Keratinocyte (primary cell): Measurements from ENCODE around the gene POLR1B. TPM values are rescaled to one million over a fixed set of nuclear protein-coding genes. Genes with fewer than 3 reads are reported as not detected.

ENCODE experiments used
- DNase-seq: peaks from one replicate; pipeline ENCODE4 v3.0.0-alpha.2; 2011; ENCODE audit warnings: low read depth, missing footprints, low spot score
- FAIRE-seq: peaks from 2 replicates; lab custom pipeline; 2011; peaks lifted over from hg19 to GRCh38; lab: Jason Lieb, UNC
- H2AFZ ChIP-seq: 2 replicates; pipeline ENCODE4 v1.6.0; 2012; ENCODE audit warnings: low read length, control low read depth, inconsistent platforms; ENCODE audit not compliant: control insufficient read depth
- H3K27ac ChIP-seq: 2 replicates; pipeline ENCODE4 v1.5.1; 2011; ENCODE audit warnings: low read length; ENCODE audit not compliant: control insufficient read depth, insufficient read depth
- H3K27me3 ChIP-seq: 3 replicates; pipeline ENCODE4 v1.6.0; 2011; ENCODE audit warnings: low read length; ENCODE audit not compliant: control insufficient read depth, insufficient read depth; ENCODE audit errors: extremely low read depth
- H3K36me3 ChIP-seq, 2 experiments: 2 replicates in 1 of 2; 3 replicates in 1 of 2; pipeline ENCODE4 v1.5.1; 2011; ENCODE audit warnings: low read length in 2 of 2, mild to moderate bottlenecking in 1 of 2; ENCODE audit not compliant: control insufficient read depth in 2 of 2, insufficient read depth in 2 of 2; ENCODE audit errors: extremely low read depth in 1 of 2
- H3K4me1 ChIP-seq: 3 replicates; pipeline ENCODE4 v1.5.1; 2011; ENCODE audit warnings: low read length; ENCODE audit not compliant: control insufficient read depth, insufficient read depth; ENCODE audit errors: extremely low read depth
- H3K4me2 ChIP-seq: 3 replicates; pipeline ENCODE4 v1.6.0; 2011; ENCODE audit warnings: low read depth, low read length; ENCODE audit not compliant: control insufficient read depth, insufficient read depth; ENCODE audit errors: extremely low read depth
- H3K4me3 ChIP-seq, 3 experiments: fragments of 200-600 bp in 1 of 3; sonication (generic) in 1 of 3; 2 replicates in 2 of 3; 3 replicates in 1 of 3; pipeline ENCODE4 v1.5.1; 2011 to 2016; ENCODE audit warnings: low read length in 3 of 3, mild to moderate bottlenecking in 3 of 3, control low read depth in 2 of 3, inconsistent platforms in 1 of 3, low read depth in 1 of 3, mixed read lengths in 1 of 3, mixed run types in 1 of 3, moderate library complexity in 1 of 3; ENCODE audit not compliant: control insufficient read depth in 2 of 3, insufficient read depth in 2 of 3; ENCODE audit errors: extremely low read depth in 1 of 3
- H3K79me2 ChIP-seq: 2 replicates; pipeline ENCODE4 v1.6.0; 2012; ENCODE audit warnings: low read length; ENCODE audit not compliant: control insufficient read depth, insufficient read depth
- H3K9ac ChIP-seq: 3 replicates; pipeline ENCODE4 v1.6.0; 2011; ENCODE audit warnings: low read length; ENCODE audit not compliant: control insufficient read depth, insufficient read depth; ENCODE audit errors: extremely low read depth
- H3K9me1 ChIP-seq: 3 replicates; pipeline ENCODE4 v1.6.0; 2011; ENCODE audit warnings: low read length; ENCODE audit not compliant: control insufficient read depth, insufficient read depth; ENCODE audit errors: extremely low read depth
- H3K9me3 ChIP-seq: 2 replicates; pipeline ENCODE4 v1.5.1; 2012; ENCODE audit warnings: low read depth, low read length; ENCODE audit not compliant: control insufficient read depth
- H4K20me1 ChIP-seq: 3 replicates; pipeline ENCODE4 v1.6.0; 2011; ENCODE audit warnings: low read length; ENCODE audit not compliant: control insufficient read depth, insufficient read depth; ENCODE audit errors: extremely low read depth
- CTCF ChIP-seq, 3 experiments: IDR thresholded peaks in 1 of 3; conservative IDR thresholded peaks in 1 of 3; optimal IDR thresholded peaks in 1 of 3; 2 replicates in 2 of 3; 3 replicates in 1 of 3; pipeline versions ENCODE3 to v1.5.1; 2011; ENCODE audit warnings: low read length in 3 of 3, mild to moderate bottlenecking in 3 of 3, moderate library complexity in 2 of 3, control low read depth in 1 of 3, inconsistent platforms in 1 of 3; ENCODE audit not compliant: insufficient read depth in 2 of 3; ENCODE audit errors: extremely low read depth in 1 of 3
- EZH2 ChIP-seq: IDR thresholded peaks from one replicate; pipeline ENCODE4 v1.6.1; 2012; ENCODE audit warnings: inconsistent platforms, mild to moderate bottlenecking, low read length, moderate library complexity
- dilution Hi-C: fragments of 300-500 bp; cut with MboI; formaldehyde crosslinking; loops from one replicate; pipeline ENCODE4 v1.7.0; 2020; ENCODE audit warnings: low sequenced_read_pairs; ENCODE audit not compliant: extremely low pct_ligation_motif_present
- polyA plus RNA-seq, 5 experiments: library from polyadenylated mRNA; depleted of rRNA in 3 of 5; stranded (reverse) in 3 of 5; stranded (forward) in 1 of 5; unstranded in 1 of 5; fragments of >200 nt; gene quantifications; 1 replicate in 1 of 5; 2 replicates in 3 of 5; 3 replicates in 1 of 5; pipeline versions ENCODE4 v1.2.1 to v1.2.3, GENCODE V29; 2011 to 2012; ENCODE audit warnings: missing spikeins in 2 of 5, low read depth in 1 of 5, low replicate concordance in 1 of 5

The POLR1B gene
- polyA plus RNA-seq, 1 donor (not counting 4 experiments of a cell fraction or from before 2014, with no cell fraction given), result 31.9 TPM

- Histone ChIP-seq H3K36me3 (peaks cover 10 to 12% of the 10 kb centered on the region in 2 experiments), H3K79me2 (no peaks in the 10 kb centered on the region), H3K9me3 (no peaks in the 10 kb centered on the region), H3K27me3 (no peaks in the 10 kb centered on the region), H3K9ac (no peak overlapping the region), H3K4me1 (no peaks in the 10 kb centered on the region), H3K27ac (no peak overlapping the region), H3K4me3 (no peak overlapping the region), H4K20me1 (no peaks in the 10 kb centered on the region), H3K4me2 (no peak overlapping the region), H3K9me1 (no peaks in the 10 kb centered on the region), H2AFZ (no peak overlapping the region)
- FAIRE-seq (no peak), DNase-seq (no peak)
- dilution Hi-C loops, result no loop called here
- no peak for TF ChIP-seq EZH2
- TF ChIP-seq CTCF (optimal IDR thresholded peaks at IDR 0.05 in 1 of 3, IDR thresholded peaks at IDR 0.05 in 1 of 3, conservative IDR thresholded peaks at IDR 0.05 in 1 of 3; ENCODE audit: extremely low read depth in 1 of 3, insufficient read depth in 2 of 3, low read length in 3 of 3), result no peak
Measured at GRCh38 chr2:112519506-112519905, 22.8 kb upstream of the POLR1B start.

- H3K9ac ChIP-seq, result no peak overlapping the region
- H3K4me2 ChIP-seq, result no peak overlapping the region
- H3K79me2 ChIP-seq, result no peaks in the 10 kb centered on the region
- H3K9me1 ChIP-seq, result no peaks in the 10 kb centered on the region
- no peaks in the 10 kb centered on the region for H3K9me3 ChIP-seq
- no peaks in the 10 kb centered on the region for H4K20me1 ChIP-seq
- H3K27ac ChIP-seq, result no peak overlapping the region
- TF ChIP-seq CTCF (optimal IDR thresholded peaks at IDR 0.05 in 1 of 3, IDR thresholded peaks at IDR 0.05 in 1 of 3, conservative IDR thresholded peaks at IDR 0.05 in 1 of 3; ENCODE audit: extremely low read depth in 1 of 3, insufficient read depth in 2 of 3, low read length in 3 of 3) (no peak), EZH2 (no peak)
- no peaks in the 10 kb centered on the region for H3K27me3 ChIP-seq
- dilution Hi-C loops, result no loop called here
- FAIRE-seq (no peak), DNase-seq (no peak)
- no peaks in the 10 kb centered on the region for H3K4me1 ChIP-seq
- no peak overlapping the region for H2AFZ ChIP-seq
- H3K4me3 ChIP-seq, result no peak overlapping the region
- peaks cover 10 to 12% of the 10 kb centered on the region in 2 experiments for H3K36me3 ChIP-seq
Measured at GRCh38 chr2:112520234-112520783, 22.0 kb upstream of the POLR1B start.
